Activated CD4-positive, CD25-positive, alpha-beta regulatory T cell (primary cell): ENCODE results near the gene LDLRAD4.

Experiments used
- DNase-seq, 4 experiments: peaks; one replicate each; lab custom pipeline; 2025; lab: John Stamatoyannopoulos, UW

LDLRAD4 gene

DNA sequence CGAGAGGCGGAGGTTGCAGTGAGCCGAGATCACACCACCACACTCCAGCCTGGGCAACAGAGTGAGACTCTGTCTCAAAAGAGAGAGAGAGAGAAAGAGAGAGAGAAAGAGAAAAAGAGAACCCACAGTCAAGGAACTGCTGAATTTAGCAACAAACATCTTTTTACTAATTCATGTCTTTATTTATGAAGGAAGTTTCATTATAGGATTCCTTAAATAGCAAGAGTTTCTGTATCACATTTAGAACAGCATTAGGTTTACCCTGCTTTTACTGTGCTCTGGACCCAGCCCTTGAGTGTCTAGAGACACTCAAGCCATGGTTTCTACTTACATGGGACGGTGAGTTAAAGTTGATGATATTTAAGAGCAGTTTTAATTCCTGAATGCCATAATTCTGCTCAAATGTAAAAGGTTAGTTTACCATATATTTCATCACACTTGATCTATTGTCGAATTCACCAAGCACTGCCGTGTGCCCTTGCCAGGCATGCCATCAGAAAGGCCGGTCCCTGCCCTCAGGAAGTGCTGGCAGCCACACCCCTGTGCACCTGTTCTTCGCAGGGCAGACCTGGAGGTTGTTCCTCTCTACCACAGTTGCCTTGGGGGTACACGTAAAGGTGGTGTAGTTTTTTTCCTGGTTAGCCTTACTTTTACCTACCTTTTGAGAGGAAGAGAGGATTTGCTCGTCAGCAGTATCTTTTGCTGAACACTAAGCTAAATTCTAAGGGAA lies 153.3 kb downstream of the LDLRAD4 start:
- peak in 1 of 4 experiments; percentile 26 for DNase-seq

DNA sequence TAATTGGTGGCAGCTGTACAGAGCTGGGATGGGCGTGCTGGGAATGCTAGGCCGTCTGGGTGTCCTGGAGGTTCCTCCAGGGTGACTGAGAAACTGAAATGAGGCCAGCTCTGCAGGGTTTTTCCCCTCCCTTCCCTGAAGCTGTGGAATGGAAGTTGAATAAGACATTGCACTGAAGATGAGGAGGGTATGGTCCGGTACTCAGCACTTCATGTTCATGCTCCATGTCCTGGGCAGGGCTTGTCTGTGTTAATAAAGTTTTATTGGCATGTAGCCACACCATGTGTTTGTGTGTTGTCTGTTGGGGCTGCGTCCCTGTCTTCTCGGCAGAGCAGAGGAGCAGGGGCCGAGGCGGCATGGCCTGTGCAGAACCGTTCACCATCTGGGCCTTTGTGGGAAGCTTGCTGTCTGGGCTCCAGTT lies 154.0 kb downstream of the LDLRAD4 start:
- DNase-seq = no peak

DNA sequence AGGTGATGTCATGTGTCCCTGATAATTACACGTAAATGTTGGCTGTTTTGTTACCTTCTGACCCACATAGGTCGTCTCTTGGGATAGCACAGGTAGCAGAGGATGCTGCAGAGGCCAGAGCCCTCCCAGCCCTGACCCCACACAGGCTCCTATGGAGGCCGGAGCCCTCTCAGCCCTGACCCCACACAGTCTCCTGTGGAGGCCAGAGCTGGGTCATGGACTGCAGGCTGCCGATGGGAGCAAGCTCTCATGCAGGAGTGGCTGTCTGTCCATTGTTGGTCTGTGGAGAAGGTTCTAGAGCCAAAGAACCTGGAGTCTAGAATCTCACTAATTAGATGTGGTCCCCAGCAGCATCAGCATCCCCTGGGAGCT lies 155.5 kb downstream of the LDLRAD4 start:
- no peak for DNase-seq

DNA sequence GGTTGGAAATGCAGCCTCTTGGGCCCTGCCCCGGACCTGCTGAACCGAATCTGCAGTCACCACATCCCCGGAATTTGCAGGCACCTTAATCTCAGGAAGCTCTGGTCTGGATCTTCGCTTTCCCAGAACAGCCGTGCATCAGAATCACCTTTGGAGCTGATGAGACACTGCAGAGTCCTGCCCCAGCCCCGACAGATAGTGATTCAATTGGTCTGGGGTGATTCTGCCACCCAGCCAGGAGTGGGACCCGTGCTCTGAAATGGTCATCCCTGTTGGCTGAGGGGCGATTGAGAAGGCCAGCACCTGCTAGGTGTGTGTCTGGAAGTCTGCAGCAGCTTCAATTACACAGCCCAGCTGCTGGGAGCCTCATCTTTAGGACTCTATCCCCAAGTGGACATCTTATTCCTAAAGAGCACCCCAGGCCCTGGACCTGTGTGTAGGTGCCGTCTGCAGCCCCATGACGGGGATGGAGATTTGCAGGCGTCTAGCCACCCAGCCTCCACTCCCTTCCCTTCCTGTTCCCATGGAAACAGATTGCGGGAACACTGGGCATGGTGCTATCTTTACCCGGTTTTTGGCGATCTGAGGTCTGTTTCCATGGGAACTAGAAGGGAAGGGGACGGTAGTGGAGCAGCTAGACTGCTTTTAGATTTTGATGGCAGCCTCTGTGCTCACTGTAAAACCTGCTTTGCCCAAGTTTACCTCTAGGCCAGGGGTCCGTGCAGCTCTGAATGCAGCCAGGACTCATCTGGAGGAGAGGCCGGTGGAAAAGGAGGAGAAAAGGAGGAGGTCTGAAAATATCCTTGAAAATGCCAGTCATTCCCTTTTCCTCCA lies 156.1 kb downstream of the LDLRAD4 start:
- DNase-seq = no peak

DNA sequence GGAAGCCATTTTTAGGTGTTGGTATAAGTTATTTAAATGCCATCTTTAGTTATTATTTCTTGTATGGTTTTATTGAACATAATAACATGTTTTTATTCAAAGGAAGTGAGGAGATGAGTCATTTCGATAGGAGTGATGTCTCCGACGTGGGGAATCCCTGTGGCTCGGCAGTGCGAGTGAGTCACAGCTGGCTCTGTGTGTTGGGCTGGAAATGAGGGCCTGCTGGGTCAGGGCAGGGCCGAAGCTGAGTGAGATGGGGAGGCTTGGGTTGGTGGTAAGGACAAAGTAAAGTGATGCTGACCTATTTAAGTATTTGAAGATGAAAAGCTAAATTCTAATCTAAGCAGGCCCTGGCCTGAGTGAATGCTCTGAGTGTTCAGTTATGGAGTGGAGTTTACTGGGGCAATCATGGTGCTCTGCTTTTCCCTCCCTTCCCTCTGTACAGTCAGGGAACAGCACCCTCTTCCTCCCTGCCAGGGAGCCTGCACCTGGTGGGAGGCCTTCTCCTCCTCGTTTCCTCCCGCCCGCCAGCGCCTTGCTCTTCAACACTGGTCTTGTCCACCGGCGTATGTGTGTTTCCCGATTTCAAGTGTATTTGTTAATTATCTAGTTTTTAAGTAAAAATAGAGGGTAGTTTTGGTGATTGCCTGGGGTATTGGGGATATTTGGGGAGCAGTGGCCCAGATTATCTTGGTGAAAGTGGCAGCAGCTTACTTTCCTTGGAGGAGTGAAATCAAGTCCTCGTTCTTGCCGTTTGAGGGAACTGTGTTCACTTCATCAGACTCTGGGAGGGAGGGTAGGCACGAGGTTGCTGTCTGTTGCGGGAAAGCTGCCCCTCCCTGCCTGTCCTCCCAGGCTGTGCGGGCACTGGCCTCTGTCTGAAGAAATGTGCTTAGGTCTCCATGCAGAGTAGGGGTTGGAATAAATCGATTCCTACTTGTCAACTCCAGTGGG lies 157.0 kb downstream of the LDLRAD4 start:
- peak; percentile 49 to 64 (median 56) for DNase-seq

DNA sequence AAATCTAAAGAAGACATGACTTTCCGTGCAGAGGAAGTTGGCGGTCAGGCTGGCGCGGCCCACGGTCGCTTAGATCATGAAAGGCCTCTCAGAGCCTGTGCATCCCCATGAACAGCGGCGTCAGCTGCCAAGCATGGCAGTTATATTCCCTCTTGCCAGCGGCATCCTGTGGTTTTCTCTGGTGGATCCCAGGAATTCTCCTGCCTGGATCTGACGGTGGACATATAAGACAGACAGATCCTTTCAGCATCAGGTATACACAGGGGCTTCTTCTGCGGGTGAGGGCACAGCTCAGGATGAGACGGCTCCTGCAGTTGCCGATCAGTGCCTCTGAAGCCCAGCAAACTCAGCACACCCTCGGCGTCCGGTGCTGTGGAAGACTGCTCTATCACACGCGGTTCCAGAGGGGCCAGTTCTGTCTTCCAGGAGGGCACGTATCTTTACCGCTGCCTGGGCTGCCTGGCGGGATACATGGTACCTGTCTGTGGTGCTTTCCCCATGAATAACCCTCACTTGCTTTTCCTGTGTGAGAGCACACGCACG lies 157.8 kb downstream of the LDLRAD4 start:
- peak; percentile 19 to 40 (median 34) for DNase-seq

DNA sequence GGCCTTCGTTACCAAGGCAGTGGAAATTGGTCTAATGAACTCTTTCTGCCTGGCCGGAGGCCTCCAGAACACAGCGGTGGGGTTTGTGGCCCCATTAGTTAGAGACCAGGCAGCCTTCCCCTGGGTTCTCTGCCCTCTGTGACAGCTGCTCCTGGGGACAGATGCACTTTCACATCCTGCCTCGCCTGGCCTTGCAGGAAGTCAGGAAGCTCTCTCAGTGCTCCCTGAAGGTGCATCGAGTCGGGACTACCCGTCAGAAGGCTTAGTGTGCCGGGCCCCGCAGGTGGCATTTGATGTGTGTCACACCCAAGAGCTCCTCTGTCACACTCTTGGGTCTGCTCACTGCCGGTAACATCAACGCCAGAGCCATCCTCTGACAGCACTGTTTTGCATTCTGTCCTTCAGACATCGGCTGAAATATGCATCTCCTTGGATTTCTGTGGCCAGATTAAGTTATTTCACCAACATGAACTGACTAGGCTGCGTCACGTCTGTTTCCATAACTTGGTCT lies 158.3 kb downstream of the LDLRAD4 start:
- peak; percentile 36 to 66 (median 60) for DNase-seq

DNA sequence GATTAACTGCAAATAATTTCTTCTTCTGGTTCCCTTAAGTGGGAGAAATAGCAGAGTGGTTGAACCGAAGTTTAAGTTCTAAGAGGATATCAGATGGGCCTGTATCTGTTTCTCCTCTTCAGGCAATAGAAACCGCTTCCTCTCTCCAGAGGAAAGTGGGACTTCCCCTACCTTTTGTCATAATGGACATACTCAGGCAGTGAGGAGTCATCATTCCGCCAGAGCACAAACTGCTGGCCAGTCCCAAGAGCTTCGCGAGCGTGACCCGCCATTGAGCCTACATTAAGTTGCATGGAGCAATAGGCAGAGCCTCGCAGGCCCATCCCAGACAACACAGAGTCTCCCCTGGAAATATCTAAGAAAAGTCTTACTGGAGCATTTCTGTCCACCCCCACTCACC lies 158.9 kb downstream of the LDLRAD4 start:
- peak in 1 of 4 experiments; percentile 12 for DNase-seq

DNA sequence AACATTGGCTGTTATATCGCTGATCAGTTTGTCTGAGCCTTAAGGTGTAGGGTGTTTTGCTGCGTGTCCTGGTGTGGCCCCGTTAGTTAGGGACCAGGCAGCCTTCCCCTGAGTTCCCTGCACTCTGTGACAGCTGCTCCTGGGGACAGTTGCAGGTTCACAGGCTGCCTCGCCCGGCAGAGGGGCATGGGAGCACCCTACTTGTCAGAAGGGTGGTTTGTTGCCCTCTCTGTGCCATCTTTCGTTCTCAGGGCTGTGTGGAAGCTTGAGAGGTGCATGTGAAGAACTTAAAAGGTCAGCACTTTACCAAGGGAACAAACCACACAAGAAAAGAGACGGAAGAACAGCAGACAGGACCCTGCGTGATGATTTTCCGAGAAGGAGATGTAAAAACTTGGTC lies 159.6 kb downstream of the LDLRAD4 start:
- no peak for DNase-seq

DNA sequence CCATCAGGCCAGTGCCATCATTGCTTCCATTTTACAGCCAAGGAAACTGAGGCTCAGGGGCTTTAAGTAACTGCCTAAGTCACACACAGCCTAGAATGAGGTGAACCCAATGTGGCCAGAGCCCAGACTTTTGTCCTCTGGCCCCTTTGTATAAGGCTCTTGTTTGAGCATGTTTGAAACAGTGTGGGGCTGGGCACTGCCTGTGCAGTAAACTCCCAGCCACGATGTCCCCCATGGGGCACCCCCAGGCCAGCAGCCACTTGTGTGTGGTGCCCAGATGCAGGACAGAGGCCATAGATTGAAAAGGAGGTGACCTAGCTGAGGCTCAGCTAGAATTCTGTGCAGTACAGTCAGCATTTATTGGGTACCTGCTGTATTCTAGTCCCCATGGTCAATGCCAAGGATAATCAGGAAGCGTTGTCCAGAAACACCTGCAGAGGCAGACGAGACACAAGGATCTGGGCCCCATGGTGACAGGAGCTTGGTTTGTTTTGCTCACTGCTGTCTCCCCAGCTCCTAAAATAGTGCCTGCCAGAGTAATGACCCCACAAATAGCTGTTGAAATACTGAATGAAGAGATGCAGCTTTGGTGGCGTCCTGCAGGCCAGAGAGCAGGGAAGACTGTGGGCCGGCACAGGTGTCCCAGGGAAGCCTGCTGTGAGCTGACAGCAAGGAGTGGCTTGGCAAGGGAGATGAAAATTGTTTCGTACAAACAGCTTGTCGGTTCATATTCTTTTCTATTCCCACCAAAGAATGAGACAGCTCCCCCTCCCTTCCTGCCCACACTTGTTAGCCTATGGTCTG lies 160.7 kb downstream of the LDLRAD4 start:
- no peak for DNase-seq

DNA sequence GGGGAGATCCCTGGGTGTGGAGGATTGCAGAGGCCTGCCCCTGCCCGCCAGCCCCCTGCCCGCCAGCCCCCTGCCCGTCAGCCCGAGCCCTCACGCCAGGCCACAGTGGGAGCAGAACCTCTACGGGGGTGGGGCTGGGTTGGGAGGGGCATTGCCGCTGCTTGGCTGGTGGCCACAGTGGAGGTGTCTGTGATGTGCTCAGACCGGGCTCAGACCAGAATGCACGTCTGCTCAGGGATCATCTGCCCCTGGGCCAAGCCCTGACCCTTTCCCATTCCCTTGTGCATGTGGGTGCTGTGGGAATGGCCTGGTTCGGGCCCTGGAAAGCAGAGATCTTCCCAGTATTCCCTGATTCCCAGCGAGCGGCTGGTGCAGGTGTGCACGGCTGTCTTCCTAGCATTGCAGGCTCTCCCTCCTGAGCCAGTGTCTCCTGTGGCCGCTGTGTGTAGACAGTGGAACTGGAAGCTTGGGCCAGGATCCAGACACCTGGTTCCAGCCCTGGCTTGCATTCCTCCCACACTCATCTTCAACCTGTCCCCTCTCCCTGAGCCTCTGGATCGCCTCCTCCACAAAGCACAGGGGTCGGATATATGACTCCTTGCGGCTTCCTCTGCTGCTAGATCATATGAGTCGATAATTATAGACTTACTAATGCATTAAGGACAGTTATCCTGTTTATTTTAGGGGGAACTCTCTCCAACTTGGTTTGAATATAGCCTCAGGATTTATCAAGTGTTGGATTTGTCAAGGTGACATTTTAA lies 161.6 kb downstream of the LDLRAD4 start:
- no peak for DNase-seq

DNA sequence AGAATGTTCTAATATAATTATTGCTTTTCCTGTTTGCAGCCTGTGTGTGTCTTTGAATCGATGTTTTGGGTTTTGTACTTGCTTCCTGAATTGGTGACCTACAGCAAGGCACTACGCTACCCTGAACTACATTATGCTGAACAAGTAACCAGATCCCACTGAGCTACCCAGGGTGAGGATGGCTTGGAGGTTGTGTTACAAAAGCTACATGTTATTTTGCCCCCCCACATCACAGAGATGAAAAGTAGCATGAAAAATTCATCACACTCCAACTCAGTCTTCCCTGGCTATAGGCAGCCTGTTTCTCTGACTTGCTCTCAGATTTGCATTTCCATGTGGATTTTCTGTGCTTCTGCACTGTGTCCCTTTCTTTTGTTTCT lies 162.1 kb downstream of the LDLRAD4 start:
- DNase-seq = no peak

DNA sequence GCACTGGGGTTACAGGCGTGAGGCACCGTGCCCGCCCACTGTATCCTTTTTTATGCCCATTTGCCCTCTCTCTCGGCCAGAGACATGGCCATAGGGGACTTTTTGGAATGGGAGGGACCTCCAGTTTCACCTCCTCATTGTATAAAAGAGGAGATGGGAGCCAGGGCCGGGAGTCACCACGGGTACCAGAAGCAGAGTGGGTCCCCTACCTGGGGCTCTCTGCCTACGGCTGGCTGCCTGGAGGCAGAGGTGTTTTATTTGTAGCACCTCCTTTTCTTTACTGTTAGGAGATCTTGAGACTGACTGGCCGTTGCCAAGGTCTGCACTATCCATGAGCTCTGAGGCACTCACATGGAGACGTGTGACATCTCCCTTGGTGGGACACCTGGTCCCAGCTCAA lies 162.8 kb downstream of the LDLRAD4 start:
- DNase-seq = no peak

DNA sequence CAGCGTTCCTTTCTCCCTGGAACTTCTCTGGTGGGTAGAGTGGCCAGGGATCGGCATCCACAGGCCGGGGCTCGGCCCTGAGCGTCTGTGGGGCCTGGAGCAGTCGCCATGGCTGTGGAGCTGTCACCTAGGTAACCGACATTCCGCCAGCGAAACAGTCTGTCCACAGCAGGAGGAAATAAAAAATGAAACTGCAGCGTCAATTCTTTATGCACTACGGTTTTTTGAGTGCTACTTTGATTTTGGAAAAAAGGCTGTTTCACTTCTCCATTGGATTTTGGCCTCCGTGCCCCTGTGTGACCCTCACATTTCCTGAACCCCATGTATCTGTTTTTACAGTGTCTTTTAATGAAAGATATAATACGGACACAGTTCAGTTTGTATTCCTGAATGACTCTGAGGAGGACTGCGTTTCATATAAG lies 163.4 kb downstream of the LDLRAD4 start:
- DNase-seq = no peak

DNA sequence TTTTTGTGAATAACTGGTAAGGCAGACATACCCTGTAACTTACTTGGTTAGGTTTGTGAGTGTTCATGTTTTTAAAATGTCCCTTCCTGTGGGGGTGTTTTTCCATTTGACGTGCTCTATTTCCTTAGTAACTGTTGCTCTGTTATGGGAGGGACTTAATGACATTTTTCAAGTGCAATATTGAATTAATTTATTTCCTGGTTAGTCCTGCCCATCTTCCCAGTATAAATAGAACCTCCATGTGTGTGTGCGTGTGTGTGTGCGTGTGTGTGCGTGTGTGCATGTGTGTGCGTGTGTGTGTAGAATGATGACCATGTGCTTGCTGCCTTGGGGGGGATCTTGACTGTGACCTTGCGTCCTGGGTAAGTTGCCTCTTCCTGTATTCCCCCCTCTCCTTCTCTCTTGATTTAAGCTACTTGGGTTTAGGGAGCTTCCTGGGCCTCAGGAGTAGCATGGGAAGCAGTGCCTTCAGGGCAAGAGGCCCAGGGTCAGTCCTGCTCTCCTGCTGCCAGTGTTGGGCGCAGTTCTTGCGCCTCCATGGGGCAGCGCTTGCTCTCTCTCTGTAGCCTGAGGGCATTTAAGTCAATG lies 163.9 kb downstream of the LDLRAD4 start:
- peak in 1 of 4 experiments; percentile 14 for DNase-seq

DNA sequence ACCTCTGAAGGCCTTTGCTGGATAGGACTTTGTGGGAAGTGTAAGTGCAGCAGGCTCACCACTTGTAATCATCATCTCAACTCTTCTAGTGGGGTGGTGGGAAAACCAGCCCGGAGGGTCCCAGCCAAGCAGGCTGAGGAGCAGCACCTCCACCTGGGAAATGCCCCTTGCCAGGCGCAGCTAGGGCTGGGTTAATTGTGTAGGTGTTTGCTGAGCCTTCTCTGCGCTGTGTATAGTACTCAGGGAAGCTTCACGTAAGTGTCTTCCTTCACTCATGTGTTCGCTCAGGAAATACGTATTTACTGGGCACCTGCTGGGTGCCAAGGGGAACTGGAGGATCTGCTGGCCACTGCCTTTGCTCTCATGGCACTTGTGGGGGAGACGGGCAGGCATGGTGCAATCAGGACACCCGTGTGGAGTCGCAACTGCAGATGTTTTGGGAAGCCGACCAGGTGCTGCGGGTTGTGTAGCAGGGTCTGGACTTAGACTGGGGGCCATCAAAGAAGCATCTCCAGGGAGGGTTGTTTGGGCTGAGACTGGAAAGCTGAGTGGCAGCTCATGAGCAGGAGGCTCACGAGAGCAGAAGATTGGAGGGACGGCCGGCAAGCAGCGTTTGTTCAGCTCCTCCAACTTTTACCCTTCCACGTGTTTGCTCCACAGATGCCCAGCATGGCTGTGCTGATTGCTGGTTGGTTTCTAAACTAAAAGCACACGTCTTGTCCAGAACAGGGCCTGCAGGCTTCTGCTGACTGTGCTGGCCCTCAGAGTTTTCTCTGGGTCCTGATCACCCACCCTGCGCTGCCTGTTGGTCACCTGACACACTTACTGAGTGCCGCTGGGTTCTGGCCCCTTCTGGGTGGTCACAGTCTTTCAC lies 164.6 kb downstream of the LDLRAD4 start:
- no peak for DNase-seq

DNA sequence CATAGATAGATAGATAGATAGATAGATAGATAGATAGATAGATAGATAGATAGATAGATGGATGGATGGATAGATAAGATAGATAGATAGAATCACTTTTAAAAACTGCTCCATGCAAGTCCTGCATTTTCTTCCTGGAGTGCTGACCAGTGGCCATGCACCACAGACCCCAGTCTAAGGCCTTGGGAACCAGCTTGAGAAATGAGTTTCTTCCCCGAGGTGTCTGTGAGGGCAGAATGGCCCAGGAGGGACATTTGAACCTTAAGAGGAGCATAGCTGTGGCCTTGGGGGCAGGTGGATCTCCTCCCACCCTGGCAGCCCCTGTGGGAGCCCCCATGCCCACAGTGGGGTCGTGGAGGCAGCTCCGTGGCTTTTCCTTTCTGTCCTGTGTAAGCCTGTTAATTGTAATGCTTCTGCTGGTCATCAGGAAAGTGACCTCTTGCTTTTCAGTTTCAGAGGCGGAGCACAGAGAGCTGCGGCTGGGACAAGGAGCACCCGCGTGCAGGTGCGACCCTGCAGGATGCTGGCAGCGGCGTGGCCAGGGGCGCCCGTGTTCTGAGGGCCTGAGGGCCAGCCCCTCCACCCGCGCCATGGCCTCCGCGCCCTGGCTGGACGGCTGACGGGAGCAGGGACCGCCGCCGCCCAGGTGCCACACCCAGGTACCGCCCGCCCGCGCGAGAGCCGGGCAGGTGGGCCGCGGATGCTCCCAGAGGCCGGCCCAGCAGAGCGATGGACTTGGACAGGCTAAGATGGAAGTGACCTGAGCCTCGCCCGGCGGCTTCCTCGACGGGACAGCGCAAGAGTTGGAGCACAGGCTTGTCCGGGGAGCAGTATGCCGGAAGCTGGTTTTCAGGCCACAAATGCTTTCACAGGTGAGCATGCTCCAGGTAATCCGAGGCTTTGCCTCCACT lies 168.6 kb downstream of the LDLRAD4 start:
- no peak for DNase-seq
